Endothelial cell of umbilical vein (primary cell): ENCODE measurements around the gene GRK5. TPM values are rescaled to one million over a fixed set of nuclear protein-coding genes. Genes with fewer than 3 reads are reported as not detected.

ENCODE experiments used
- BruUV-seq: library from RNA; stranded (reverse); fragments of 400-500 nt; replicated peaks from 2 replicates; lab custom pipeline; 2021; lab: Mats Ljungman, UMichigan
- CTCF ChIA-PET: fragments of 300-600, 350-600 bp; sonication (Branson Sonifier 250); formaldehyde crosslinking; loops from one replicate; lab custom pipeline; 2021; ENCODE audit warnings: antibody characterized with exemption, inconsistent platforms; lab: Charles Lee
- POLR2A ChIA-PET: fragments of 300-600, 350-600 bp; sonication (Branson Sonifier 250); formaldehyde crosslinking; loops from one replicate; lab custom pipeline; 2021; ENCODE audit warnings: antibody characterized with exemption, inconsistent platforms; lab: Charles Lee
- DNase-seq: peaks from one replicate; pipeline ENCODE4 v3.0.0-alpha.2; 2011; ENCODE audit warnings: low read depth, low spot score
- FAIRE-seq: peaks from 2 replicates; lab custom pipeline; 2011; peaks lifted over from hg19 to GRCh38; lab: Jason Lieb, UNC
- H2AFZ ChIP-seq: 2 replicates; pipeline ENCODE4 v1.6.0; 2012; ENCODE audit warnings: low read depth, low read length, control low read depth, inconsistent platforms
- H3K27ac ChIP-seq: 2 replicates; pipeline ENCODE4 v1.5.1; 2011; ENCODE audit warnings: low read depth, mild to moderate bottlenecking, control low read depth, low read length, moderate library complexity; ENCODE audit not compliant: insufficient read depth
- H3K27me3 ChIP-seq, 2 experiments: 2 replicates each; pipeline versions ENCODE4 v1.6.0 to v1.6.1; 2011; ENCODE audit warnings: low read length in 2 of 2, mixed read lengths in 1 of 2; ENCODE audit not compliant: control insufficient read depth in 2 of 2, insufficient read depth in 2 of 2
- H3K36me3 ChIP-seq, 2 experiments: 2 replicates in 1 of 2; 3 replicates in 1 of 2; pipeline ENCODE4 v1.5.1; 2011; ENCODE audit warnings: low read length in 2 of 2, mild to moderate bottlenecking in 1 of 2, moderate library complexity in 1 of 2; ENCODE audit not compliant: control insufficient read depth in 2 of 2, insufficient read depth in 2 of 2; ENCODE audit errors: extremely low read depth in 1 of 2
- H3K4me1 ChIP-seq: 3 replicates; pipeline ENCODE4 v1.5.1; 2011; ENCODE audit warnings: mild to moderate bottlenecking, low read length; ENCODE audit not compliant: control insufficient read depth, insufficient read depth; ENCODE audit errors: extremely low read depth
- H3K4me2 ChIP-seq: 2 replicates; pipeline ENCODE4 v1.6.1; 2011; ENCODE audit warnings: low read length, control low read depth, mixed read lengths; ENCODE audit not compliant: insufficient read depth
- H3K4me3 ChIP-seq, 3 experiments: fragments of 200-600 bp in 1 of 3; sonication (generic), shearing (Covaris generic) in 1 of 3; replicated peaks in 1 of 3; 2 replicates each; pipeline ENCODE4 v1.5.1; 2011 to 2016; ENCODE audit warnings: control low read depth in 3 of 3, low read length in 3 of 3, mild to moderate bottlenecking in 2 of 3, inconsistent platforms in 1 of 3, low read depth in 1 of 3, moderate library complexity in 1 of 3; ENCODE audit not compliant: insufficient read depth in 1 of 3
- H3K79me2 ChIP-seq: 2 replicates; pipeline ENCODE4 v1.6.0; 2012; ENCODE audit warnings: low read length, inconsistent platforms; ENCODE audit not compliant: control insufficient read depth, insufficient read depth
- H3K9ac ChIP-seq: replicated peaks from 2 replicates; pipeline ENCODE3; 2011; ENCODE audit warnings: low read length, control low read depth; ENCODE audit not compliant: insufficient read depth; ENCODE audit errors: extremely low read depth
- H3K9me1 ChIP-seq: replicated peaks from 3 replicates; pipeline ENCODE4 v1.6.0; 2011; ENCODE audit warnings: mild to moderate bottlenecking, low read length; ENCODE audit not compliant: control insufficient read depth, insufficient read depth; ENCODE audit errors: extremely low read depth
- H3K9me3 ChIP-seq: replicated peaks from 2 replicates; pipeline ENCODE4 v1.5.1; 2012; ENCODE audit warnings: low read length, inconsistent platforms; ENCODE audit not compliant: control insufficient read depth, insufficient read depth
- H4K20me1 ChIP-seq: replicated peaks from 2 replicates; pipeline ENCODE3; 2011; ENCODE audit warnings: mild to moderate bottlenecking, low read length; ENCODE audit not compliant: control insufficient read depth, insufficient read depth; ENCODE audit errors: extremely low read depth
- CTCF ChIP-seq, 2 donors: IDR thresholded peaks; 1 replicate in 1 of 2; 2 replicates in 1 of 2; pipeline ENCODE4 v1.5.1; 2011; ENCODE audit warnings: low read length in 2 of 2, mild to moderate bottlenecking in 2 of 2, moderate library complexity in 2 of 2, control low read depth in 1 of 2, inconsistent platforms in 1 of 2, low read depth in 1 of 2; ENCODE audit not compliant: insufficient read depth in 1 of 2; ENCODE audit errors: extremely low read depth in 1 of 2
- EZH2 ChIP-seq: IDR thresholded peaks from 2 replicates; pipeline ENCODE4 v1.6.1; 2012; ENCODE audit warnings: borderline replicate concordance, low read depth, mild to moderate bottlenecking, moderate library complexity, low read length, inconsistent platforms; ENCODE audit not compliant: severe bottlenecking
- FOS ChIP-seq: IDR thresholded peaks from 2 replicates; pipeline ENCODE4 v1.6.1; 2011; ENCODE audit warnings: mild to moderate bottlenecking, low read length, moderate library complexity, borderline replicate concordance; ENCODE audit not compliant: insufficient read depth
- GATA2 ChIP-seq: IDR thresholded peaks from 2 replicates; pipeline ENCODE4 v1.7.0; 2011; ENCODE audit warnings: low read depth, mild to moderate bottlenecking, moderate library complexity, mixed read lengths, low read length; ENCODE audit not compliant: insufficient read length, insufficient read depth
- JUN ChIP-seq: IDR thresholded peaks from 2 replicates; pipeline ENCODE4 v1.6.1; 2011; ENCODE audit warnings: borderline replicate concordance, low read depth; ENCODE audit not compliant: insufficient read length, insufficient read depth
- MAX ChIP-seq: IDR thresholded peaks from 2 replicates; pipeline ENCODE4 v1.6.1; 2011; ENCODE audit not compliant: insufficient read depth, insufficient read length
- MYC ChIP-seq: IDR thresholded peaks from one replicate; pipeline ENCODE4 v1.6.1; 2011; ENCODE audit warnings: mild to moderate bottlenecking, low read depth, low read length
- POLR2A ChIP-seq: IDR thresholded peaks from 2 replicates; pipeline ENCODE4 v1.6.1; 2012; ENCODE audit warnings: low read depth, mild to moderate bottlenecking, control low read depth, low read length
- POLR2AphosphoS5 ChIP-seq: IDR thresholded peaks from 2 replicates; pipeline ENCODE4 v1.6.1; 2012; ENCODE audit warnings: low read depth, mild to moderate bottlenecking, control low read depth, low read length, moderate library complexity; ENCODE audit not compliant: insufficient read depth
- dilution Hi-C: fragments of 300-500 bp; cut with MboI; formaldehyde crosslinking; loops from one replicate; pipeline ENCODE4 v1.15.0; 2019; ENCODE audit warnings: low sequenced_read_pairs; ENCODE audit not compliant: extremely low pct_ligation_motif_present
- intact Hi-C: fragments of 100-400 bp; cut with micrococcal nuclease; formaldehyde crosslinking; loops from one replicate; pipeline ENCODE4 v1.10.0; 2022
- polyA plus RNA-seq, 4 experiments: library from polyadenylated mRNA; depleted of rRNA in 3 of 4; stranded (reverse) in 3 of 4; unstranded in 1 of 4; fragments of >200 nt; gene quantifications; 2 replicates each; pipeline versions ENCODE4 v1.2.1 to v1.2.3, GENCODE V29; 2011 to 2012; ENCODE audit warnings: missing spikeins in 1 of 4
- total RNA-seq: library from RNA; stranded (reverse); gene quantifications from 2 replicates; pipeline ENCODE4 v1.2.3, GENCODE V29; 2021

Gene GRK5
- total and polyA plus RNA-seq, 2 donors (not counting 3 experiments of a cell fraction or from before 2014, with no cell fraction given): 13.1 to 29.5 TPM

DNA sequence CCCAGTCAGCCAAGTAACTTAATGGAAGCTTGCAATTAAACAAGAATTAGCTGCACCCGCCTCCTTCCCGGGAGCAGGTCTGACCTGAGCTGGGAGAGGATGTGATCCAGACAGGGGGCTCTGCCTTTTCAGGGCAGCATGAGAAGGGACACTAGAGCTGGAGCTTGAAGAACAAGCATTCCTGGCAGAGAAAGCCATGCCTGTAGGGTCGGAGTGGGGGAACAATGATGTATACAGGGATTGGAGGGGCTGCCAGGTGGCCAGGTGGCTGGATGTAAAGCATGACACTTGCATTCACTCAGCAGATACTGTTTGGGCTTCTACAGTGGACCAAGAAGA, 112.5 kb downstream of the GRK5 start:
- Histone ChIP-seq H3K4me3 (no peak overlapping the region), H3K27me3 (no peaks in the 10 kb centered on the region), H3K9ac (no peak overlapping the region), H3K36me3 (no peaks in the 10 kb centered on the region), H3K9me1 (no peaks in the 10 kb centered on the region), H3K9me3 (no peaks in the 10 kb centered on the region), H4K20me1 (no peaks in the 10 kb centered on the region), H3K27ac (no peak overlapping the region), H3K4me1 (peaks cover 34% of the 10 kb centered on the region), H3K79me2 (no peaks in the 10 kb centered on the region), H3K4me2 (no peak overlapping the region), H2AFZ (no peak overlapping the region)
- POLR2A ChIA-PET: no interaction called here
- TF ChIP-seq MAX (no peak), GATA2 (no peak), EZH2 (no peak), MYC (no peak), POLR2AphosphoS5 (no peak), CTCF (IDR thresholded peaks at IDR 0.05; ENCODE audit: extremely low read depth in 1 of 2, insufficient read depth in 1 of 2, low read depth in 1 of 2, low read length in 2 of 2) (no peak), FOS (no peak), POLR2A (no peak), JUN (no peak)
- no TSS peak for BruUV-seq
- intact Hi-C loops (no loop called here), dilution Hi-C loops (no loop called here)
- FAIRE-seq (no peak), DNase-seq (no peak)
- CTCF ChIA-PET: interaction anchor here (1.2 to 1.4 kb wide), 3 partner anchors 10 to 14 kb away, joined by 3 to 5 read pairs (median 3); no protein-coding TSS in a partner anchor
